ENCODE data around the gene ANK2. TPM values are rescaled to one million over a fixed set of nuclear protein-coding genes. Genes with fewer than 3 reads are reported as not detected.

The ANK2 gene
- total and polyA plus RNA-seq, 4 donors = 0.32 to 2.2 (median 1.0) TPM

DNA sequence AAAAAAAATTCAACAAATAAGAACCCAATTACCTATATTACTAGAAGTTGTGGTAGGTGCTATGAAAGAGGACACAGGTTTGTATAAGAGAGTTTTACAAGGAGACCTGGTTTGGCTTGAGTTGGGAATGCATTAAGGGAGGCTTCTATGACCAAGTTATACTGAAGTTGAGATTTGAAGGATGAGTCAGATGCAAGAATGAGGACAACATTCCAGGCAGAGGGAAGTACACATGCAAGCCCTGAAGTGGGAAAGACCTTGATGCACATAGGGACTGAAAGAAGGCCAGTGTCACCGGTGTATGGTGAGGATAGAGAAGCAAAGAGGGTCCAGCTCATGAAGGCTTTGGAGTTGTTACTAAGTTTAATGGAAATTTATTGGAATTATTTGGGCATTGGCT, 52.2 kb downstream of the ANK2 start:
- WGBS = 98% methylated on average over 1 of the region's 1 CpG
- DNase-seq (ENCODE audit: low spot score) = no peak

DNA sequence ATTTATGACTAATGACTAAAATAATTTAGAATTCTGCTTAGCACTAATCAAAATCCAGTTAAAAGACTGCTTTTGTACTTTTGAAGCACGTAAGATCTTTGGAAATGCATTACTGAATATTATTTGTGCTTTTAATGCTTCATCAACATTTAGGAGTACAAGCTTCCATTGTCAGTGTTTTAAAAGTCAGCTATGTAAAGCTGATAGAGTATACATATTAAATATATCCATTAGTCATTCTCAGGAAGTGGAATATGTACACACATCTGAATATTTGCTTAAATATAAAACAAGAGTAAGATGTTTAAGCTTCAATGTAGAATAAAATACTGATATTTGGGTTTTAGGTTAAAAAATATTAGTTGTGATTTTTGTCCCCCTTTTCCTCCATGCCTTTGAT, 54.1 kb downstream of the ANK2 start:
- no peak overlapping the region for H3K4me3 ChIP-seq (ENCODE audit: low read depth in 1 of 3, low read length in 3 of 3)
- TF ChIP-seq TAF1 (conservative IDR thresholded peaks at IDR 0.05) (no peak), HNF4A (conservative IDR thresholded peaks at IDR 0.05) (no peak), EGR1 (IDR thresholded peaks at IDR 0.05; ENCODE audit: low read depth in 2 of 2) (no peak)
- DNase-seq (ENCODE audit: low spot score) = no peak
- no peaks in the 10 kb centered on the region for H3K36me3 ChIP-seq (ENCODE audit: control insufficient read depth in 4 of 4, insufficient read depth in 3 of 4, low read depth in 1 of 4, low read length in 3 of 4)
- peaks cover 0 to 6% (median 0%) of the 10 kb centered on the region in 4 donors for H3K4me1 ChIP-seq (ENCODE audit: control insufficient read depth in 4 of 4, insufficient read depth in 4 of 4, low read length in 3 of 4)
- no peak overlapping the region for H3K27ac ChIP-seq (ENCODE audit: low read depth in 1 of 2, low read length in 2 of 2)
- H3K9me3 ChIP-seq (ENCODE audit: control insufficient read depth in 4 of 4, low read length in 3 of 4) = no peaks in the 10 kb centered on the region
- H3K27me3 ChIP-seq (ENCODE audit: control insufficient read depth in 4 of 4, insufficient read depth in 4 of 4, low read length in 3 of 4) = no peaks in the 10 kb centered on the region
- no peak overlapping the region for H3K9ac ChIP-seq (ENCODE audit: low read depth in 1 of 2, low read length in 2 of 2)
- WGBS = 75% methylated on average over 1 of the region's 1 CpG

More for the DNA sequence above, 52.2 kb downstream of the ANK2 start:
- H3K9me3 ChIP-seq (ENCODE audit: control insufficient read depth in 4 of 4, low read length in 3 of 4) = no peaks in the 10 kb centered on the region
- H3K4me3 ChIP-seq (ENCODE audit: low read depth in 1 of 3, low read length in 3 of 3) = no peak overlapping the region
- TF ChIP-seq FOXA1 (IDR thresholded peaks at IDR 0.05) (no peak), RAD21 (IDR thresholded peaks at IDR 0.05) (no peak), TAF1 (conservative IDR thresholded peaks at IDR 0.05) (no peak), YY1 (IDR thresholded peaks at IDR 0.05) (no peak), JUND (IDR thresholded peaks at IDR 0.05) (no peak), RXRA (IDR thresholded peaks at IDR 0.05) (no peak), HNF4A (conservative IDR thresholded peaks at IDR 0.05) (no peak), GABPA (IDR thresholded peaks at IDR 0.05 in 1 of 2, conservative IDR thresholded peaks at IDR 0.05 in 1 of 2) (no peak), SP1 (IDR thresholded peaks at IDR 0.05) (no peak), NR2F2 (IDR thresholded peaks at IDR 0.05) (no peak), EGR1 (IDR thresholded peaks at IDR 0.05; ENCODE audit: low read depth in 2 of 2) (no peak)
- TF ChIP-seq, protein P1, sequence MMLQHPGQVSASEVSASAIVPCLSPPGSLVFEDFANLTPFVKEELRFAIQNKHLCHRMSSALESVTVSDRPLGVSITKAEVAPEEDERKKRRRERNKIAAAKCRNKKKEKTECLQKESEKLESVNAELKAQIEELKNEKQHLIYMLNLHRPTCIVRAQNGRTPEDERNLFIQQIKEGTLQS (IDR thresholded peaks at IDR 0.05) = no peak
- TF ChIP-seq, protein P2, sequence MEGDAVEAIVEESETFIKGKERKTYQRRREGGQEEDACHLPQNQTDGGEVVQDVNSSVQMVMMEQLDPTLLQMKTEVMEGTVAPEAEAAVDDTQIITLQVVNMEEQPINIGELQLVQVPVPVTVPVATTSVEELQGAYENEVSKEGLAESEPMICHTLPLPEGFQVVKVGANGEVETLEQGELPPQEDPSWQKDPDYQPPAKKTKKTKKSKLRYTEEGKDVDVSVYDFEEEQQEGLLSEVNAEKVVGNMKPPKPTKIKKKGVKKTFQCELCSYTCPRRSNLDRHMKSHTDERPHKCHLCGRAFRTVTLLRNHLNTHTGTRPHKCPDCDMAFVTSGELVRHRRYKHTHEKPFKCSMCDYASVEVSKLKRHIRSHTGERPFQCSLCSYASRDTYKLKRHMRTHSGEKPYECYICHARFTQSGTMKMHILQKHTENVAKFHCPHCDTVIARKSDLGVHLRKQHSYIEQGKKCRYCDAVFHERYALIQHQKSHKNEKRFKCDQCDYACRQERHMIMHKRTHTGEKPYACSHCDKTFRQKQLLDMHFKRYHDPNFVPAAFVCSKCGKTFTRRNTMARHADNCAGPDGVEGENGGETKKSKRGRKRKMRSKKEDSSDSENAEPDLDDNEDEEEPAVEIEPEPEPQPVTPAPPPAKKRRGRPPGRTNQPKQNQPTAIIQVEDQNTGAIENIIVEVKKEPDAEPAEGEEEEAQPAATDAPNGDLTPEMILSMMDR (IDR thresholded peaks at IDR 0.05; ENCODE audit: low read depth, low read length, missing input control) = no peak
- TF ChIP-seq, protein P3, sequence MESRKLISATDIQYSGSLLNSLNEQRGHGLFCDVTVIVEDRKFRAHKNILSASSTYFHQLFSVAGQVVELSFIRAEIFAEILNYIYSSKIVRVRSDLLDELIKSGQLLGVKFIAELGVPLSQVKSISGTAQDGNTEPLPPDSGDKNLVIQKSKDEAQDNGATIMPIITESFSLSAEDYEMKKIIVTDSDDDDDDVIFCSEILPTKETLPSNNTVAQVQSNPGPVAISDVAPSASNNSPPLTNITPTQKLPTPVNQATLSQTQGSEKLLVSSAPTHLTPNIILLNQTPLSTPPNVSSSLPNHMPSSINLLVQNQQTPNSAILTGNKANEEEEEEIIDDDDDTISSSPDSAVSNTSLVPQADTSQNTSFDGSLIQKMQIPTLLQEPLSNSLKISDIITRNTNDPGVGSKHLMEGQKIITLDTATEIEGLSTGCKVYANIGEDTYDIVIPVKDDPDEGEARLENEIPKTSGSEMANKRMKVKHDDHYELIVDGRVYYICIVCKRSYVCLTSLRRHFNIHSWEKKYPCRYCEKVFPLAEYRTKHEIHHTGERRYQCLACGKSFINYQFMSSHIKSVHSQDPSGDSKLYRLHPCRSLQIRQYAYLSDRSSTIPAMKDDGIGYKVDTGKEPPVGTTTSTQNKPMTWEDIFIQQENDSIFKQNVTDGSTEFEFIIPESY (IDR thresholded peaks at IDR 0.05) = no peak
- TF ChIP-seq, protein P4, sequence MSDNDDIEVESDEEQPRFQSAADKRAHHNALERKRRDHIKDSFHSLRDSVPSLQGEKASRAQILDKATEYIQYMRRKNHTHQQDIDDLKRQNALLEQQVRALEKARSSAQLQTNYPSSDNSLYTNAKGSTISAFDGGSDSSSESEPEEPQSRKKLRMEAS (IDR thresholded peaks at IDR 0.05) = no peak
- TF ChIP-seq, protein P5, sequence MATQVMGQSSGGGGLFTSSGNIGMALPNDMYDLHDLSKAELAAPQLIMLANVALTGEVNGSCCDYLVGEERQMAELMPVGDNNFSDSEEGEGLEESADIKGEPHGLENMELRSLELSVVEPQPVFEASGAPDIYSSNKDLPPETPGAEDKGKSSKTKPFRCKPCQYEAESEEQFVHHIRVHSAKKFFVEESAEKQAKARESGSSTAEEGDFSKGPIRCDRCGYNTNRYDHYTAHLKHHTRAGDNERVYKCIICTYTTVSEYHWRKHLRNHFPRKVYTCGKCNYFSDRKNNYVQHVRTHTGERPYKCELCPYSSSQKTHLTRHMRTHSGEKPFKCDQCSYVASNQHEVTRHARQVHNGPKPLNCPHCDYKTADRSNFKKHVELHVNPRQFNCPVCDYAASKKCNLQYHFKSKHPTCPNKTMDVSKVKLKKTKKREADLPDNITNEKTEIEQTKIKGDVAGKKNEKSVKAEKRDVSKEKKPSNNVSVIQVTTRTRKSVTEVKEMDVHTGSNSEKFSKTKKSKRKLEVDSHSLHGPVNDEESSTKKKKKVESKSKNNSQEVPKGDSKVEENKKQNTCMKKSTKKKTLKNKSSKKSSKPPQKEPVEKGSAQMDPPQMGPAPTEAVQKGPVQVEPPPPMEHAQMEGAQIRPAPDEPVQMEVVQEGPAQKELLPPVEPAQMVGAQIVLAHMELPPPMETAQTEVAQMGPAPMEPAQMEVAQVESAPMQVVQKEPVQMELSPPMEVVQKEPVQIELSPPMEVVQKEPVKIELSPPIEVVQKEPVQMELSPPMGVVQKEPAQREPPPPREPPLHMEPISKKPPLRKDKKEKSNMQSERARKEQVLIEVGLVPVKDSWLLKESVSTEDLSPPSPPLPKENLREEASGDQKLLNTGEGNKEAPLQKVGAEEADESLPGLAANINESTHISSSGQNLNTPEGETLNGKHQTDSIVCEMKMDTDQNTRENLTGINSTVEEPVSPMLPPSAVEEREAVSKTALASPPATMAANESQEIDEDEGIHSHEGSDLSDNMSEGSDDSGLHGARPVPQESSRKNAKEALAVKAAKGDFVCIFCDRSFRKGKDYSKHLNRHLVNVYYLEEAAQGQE (IDR thresholded peaks at IDR 0.05) = no peak
- peaks cover 0 to 5% (median 0%) of the 10 kb centered on the region in 4 donors for H3K4me1 ChIP-seq (ENCODE audit: control insufficient read depth in 4 of 4, insufficient read depth in 4 of 4, low read length in 3 of 4)
- no peaks in the 10 kb centered on the region for H3K36me3 ChIP-seq (ENCODE audit: control insufficient read depth in 4 of 4, insufficient read depth in 3 of 4, low read depth in 1 of 4, low read length in 3 of 4)
- H3K27me3 ChIP-seq (ENCODE audit: control insufficient read depth in 4 of 4, insufficient read depth in 4 of 4, low read length in 3 of 4) = no peaks in the 10 kb centered on the region
- no peak overlapping the region for H3K27ac ChIP-seq (ENCODE audit: low read depth in 1 of 2, low read length in 2 of 2)
- H3K9ac ChIP-seq (ENCODE audit: low read depth in 1 of 2, low read length in 2 of 2) = no peak overlapping the region

All from liver (tissue), 9 donors.